Epithelial cell of prostate (primary cell): Measurements from ENCODE around the gene LPP.

Experiments used
- DNase-seq: peaks from one replicate; pipeline ENCODE4 v3.0.0-alpha.2; 2011; ENCODE audit warnings: low read depth, low spot score
- H3K27ac ChIP-seq: fragments of 450-650 bp; 2 replicates; pipeline ENCODE4 v1.5.1; 2017; ENCODE audit warnings: mild to moderate bottlenecking

LPP gene

GRCh38 chr3:188764609-188765008 lies 610.7 kb downstream of the LPP start:
- no peak overlapping the region for H3K27ac ChIP-seq
- no peak for DNase-seq

- no peak for DNase-seq
Measured at GRCh38 chr3:188769831-188770230, 615.9 kb downstream of the LPP start.

GRCh38 chr3:188772886-188773285 lies 618.9 kb downstream of the LPP start:
- no peak for DNase-seq

More at GRCh38 chr3:188769831-188770230, 615.9 kb downstream of the LPP start:
- H3K27ac ChIP-seq = no peak overlapping the region

DNA sequence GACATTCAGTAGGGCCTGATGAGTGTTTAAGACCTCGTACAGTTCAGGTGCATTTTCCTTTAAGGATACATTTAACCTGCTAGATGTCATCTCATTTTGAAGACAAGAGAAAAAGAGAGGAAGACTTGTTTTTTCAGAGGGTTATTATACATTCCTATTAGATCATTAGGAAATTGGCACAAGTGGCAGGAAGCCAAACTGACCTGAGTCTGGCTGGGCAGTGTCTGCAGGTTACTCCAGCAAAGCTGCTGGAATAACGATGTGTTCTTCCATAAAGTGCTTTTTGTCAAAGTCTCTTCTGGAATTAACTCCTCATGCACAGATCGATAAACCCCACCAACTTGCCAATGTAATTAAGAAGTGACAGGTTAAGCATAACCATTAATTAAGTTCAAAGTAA lies 621.5 kb downstream of the LPP start:
- H3K27ac ChIP-seq = no peak overlapping the region
- no peak for DNase-seq

More at GRCh38 chr3:188772886-188773285, 618.9 kb downstream of the LPP start:
- no peak overlapping the region for H3K27ac ChIP-seq

DNA sequence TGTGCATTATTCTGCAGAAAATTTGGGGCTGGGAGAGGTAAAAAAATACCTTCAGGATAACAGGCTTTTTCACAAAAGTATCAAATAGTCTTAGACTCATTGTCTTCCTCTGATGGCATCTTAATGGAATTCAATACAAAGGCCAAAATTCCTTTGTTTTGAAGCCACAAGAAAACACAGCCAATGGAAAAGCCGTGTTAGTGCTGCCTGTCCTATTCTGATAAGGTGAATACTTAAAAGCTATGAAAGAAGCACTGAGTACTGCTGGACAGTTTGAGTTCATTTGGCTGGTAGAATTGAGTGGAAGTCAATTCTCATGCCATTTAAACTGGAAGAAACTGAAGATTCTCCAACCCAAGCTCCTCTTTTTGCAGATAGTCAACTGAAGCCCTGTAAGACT lies 622.5 kb downstream of the LPP start:
- DNase-seq = no peak
- no peak overlapping the region for H3K27ac ChIP-seq

- no peak overlapping the region for H3K27ac ChIP-seq
- DNase-seq = no peak
Measured at GRCh38 chr3:188778091-188778852, 624.3 kb downstream of the LPP start.

DNA sequence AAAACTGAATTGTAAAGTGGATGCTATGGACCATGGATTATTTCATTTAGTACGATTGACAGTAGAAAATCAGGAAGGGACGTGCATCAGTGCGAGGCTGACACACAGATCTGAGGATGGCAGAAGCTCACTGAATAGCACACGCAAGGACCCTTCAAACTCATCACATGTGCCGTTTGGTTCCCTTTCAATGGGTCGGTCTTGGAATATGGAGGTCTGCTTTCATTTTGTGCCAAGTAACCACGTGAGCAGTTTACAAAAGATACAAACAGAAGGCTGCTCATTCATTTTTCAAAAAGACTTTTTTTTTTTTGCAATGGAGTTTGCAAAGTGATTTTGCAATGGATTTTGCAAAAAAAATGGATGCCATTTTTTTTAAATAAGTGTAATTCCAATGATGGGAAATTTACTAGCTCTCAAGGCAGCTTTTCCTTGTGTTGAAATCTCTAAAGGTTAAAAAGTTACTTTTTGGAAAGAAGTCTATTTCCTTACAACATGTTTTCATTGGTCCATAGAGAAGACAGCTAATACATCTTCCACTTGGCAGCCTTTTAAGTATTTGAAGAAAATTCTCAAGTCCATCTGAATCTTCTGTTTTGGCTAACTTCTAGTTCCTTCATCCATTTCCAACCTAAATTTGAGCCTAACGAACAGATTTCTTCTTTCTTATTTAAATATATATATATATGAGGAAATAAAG lies 625.5 kb downstream of the LPP start:
- no peak for DNase-seq
- H3K27ac ChIP-seq = no peak overlapping the region

GRCh38 chr3:188780193-188781147 lies 626.5 kb downstream of the LPP start:
- no peak overlapping the region for H3K27ac ChIP-seq
- DNase-seq = no peak

- no peak overlapping the region for H3K27ac ChIP-seq
- no peak for DNase-seq
Measured at GRCh38 chr3:188782613-188783124, 628.7 kb downstream of the LPP start.

DNA sequence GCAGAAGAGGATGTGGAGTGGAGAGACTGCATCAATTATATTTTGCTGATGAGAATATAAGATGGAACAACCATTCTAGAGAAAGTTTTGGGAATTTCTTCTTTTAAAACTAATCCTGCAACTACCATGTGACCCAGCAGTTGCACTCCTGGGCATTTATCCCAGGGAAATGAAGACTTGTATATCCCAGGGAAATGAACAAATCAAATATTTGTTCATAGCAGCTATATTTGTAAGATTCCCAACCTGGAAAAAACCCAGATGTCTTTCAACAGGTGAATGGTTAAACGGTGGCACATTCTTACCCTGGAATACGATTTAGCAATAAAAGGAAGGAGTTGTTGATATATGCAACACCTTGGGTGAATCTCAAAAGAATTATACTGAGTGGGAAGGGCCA lies 632.5 kb downstream of the LPP start:
- no peak for DNase-seq
- H3K27ac ChIP-seq = no peak overlapping the region

DNA sequence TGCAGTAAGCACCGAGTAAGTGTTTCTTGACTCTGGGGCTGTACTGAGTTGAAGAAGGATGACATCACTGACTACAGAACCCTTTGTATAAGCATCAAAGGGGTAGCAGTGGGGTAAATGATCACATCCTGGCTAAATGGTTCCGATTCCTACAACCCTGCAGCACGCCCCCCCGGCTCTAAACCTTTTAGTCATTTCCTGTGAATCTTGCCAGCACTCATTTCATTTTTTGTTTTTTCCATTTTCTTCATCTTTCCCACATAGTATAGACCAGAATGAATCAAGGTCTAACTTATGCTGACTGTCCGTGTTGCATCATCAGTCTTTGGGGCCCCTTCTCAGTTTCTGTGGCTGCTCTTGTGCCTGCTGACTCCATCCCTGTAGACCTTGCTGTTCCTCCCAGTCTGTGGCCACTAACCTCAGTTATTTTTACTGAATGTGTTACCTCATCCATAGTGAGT lies 634.7 kb downstream of the LPP start:
- H3K27ac ChIP-seq = peak overlapping the region; percentile 12
- DNase-seq = no peak

GRCh38 chr3:188789251-188789650 lies 635.3 kb downstream of the LPP start:
- peak overlapping the region; percentile 12 for H3K27ac ChIP-seq
- no peak for DNase-seq

- DNase-seq = no peak
- H3K27ac ChIP-seq = no peak overlapping the region
Measured at GRCh38 chr3:188791311-188791710, 637.4 kb downstream of the LPP start.

GRCh38 chr3:188792793-188793192 lies 638.8 kb downstream of the LPP start:
- no peak for DNase-seq
- no peak overlapping the region for H3K27ac ChIP-seq

- peak overlapping the region; percentile 55 for H3K27ac ChIP-seq
- no peak for DNase-seq
Measured at GRCh38 chr3:188796122-188796631, 642.2 kb downstream of the LPP start.

GRCh38 chr3:188797045-188797444 lies 643.1 kb downstream of the LPP start:
- no peak for DNase-seq
- H3K27ac ChIP-seq = no peak overlapping the region

DNA sequence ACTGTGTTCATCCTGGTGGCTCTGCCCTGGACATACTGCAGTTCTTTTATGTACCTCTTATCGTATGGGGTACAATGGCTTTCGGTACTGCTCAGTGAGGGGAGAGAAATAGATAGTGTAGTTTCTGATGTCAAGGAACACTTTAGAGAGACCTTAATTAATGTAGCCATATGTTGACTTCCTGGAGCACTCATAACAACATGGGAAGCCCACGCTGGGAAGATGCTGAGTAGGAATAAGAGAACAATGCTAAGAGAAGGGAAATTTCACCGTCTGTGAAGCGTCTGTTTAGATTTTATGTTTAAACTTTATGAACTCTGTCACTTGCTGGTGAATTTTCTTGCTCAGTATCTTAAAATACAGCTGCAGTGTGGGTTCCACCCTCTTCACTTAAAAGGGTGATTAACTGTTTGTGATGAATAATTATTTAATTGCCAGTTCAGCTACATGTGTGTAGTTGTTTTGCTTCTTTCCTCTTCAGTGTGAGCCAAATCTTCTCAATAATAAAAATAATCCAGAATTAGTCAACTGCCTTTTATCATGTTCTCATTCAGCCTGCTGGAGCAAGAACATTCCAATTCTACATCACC lies 644.7 kb downstream of the LPP start:
- no peak overlapping the region for H3K27ac ChIP-seq
- DNase-seq = no peak

GRCh38 chr3:188801393-188801792 lies 647.4 kb downstream of the LPP start:
- H3K27ac ChIP-seq = no peak overlapping the region
- DNase-seq = no peak

GRCh38 chr3:188802645-188803044 lies 648.7 kb downstream of the LPP start:
- DNase-seq = no peak
- no peak overlapping the region for H3K27ac ChIP-seq

DNA sequence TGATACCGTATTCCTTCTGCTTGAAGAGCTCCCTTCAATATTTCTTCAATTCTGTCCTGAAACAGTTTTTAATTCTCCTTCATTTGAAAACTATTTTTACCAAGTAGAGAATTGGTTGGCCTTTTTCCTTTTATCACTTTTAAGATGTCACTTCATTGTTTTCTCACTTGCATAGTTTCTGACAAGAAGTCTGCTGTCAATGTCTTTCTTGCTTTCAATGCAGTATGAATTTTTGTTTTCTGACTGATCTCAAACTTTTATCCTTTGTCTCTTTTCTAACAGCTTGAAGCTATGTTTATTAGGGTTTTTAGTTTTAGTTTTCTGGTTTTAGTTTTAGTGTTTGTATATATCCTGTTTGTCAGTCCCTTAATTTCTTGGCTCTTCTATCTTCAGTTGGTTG lies 653.0 kb downstream of the LPP start:
- no peak for DNase-seq
- no peak overlapping the region for H3K27ac ChIP-seq
